HFFc6 (cell line): ENCODE results near the gene THADA. TPM values are rescaled to one million over a fixed set of nuclear protein-coding genes. Genes with fewer than 3 reads are reported as not detected.

Source experiments
- DNase-seq: peaks from one replicate; pipeline ENCODE4 v3.0.0-alpha.2; 2018
- H3K27ac Mint-ChIP-seq: 2 replicates; pipeline ENCODE4 v1.8.0; 2020; ENCODE audit warnings: mild to moderate bottlenecking, mixed read lengths
- H3K27me3 Mint-ChIP-seq: 2 replicates; pipeline ENCODE4 v1.8.0; 2021; ENCODE audit warnings: mild to moderate bottlenecking, moderate library complexity, mixed read lengths; ENCODE audit not compliant: insufficient read depth
- H3K36me3 Mint-ChIP-seq: 2 replicates; pipeline ENCODE4 v1.8.0; 2021; ENCODE audit warnings: low read depth, mixed read lengths
- H3K4me1 Mint-ChIP-seq: 2 replicates; pipeline ENCODE4 v1.8.0; 2020; ENCODE audit warnings: low read depth, mixed read lengths
- H3K4me3 Mint-ChIP-seq: 2 replicates; pipeline ENCODE4 v1.8.0; 2020; ENCODE audit warnings: mild to moderate bottlenecking, moderate library complexity, mixed read lengths
- H3K9me3 Mint-ChIP-seq: 2 replicates; pipeline ENCODE4 v1.8.0; 2020; ENCODE audit warnings: mild to moderate bottlenecking, mixed read lengths
- CTCF ChIP-seq: fragments of 200-600 bp; sonication (generic); IDR thresholded peaks from 2 replicates; pipeline ENCODE4 v1.5.0; 2021; ENCODE audit warnings: antibody characterized with exemption, mild to moderate bottlenecking
- total RNA-seq, 6 experiments: library from RNA; stranded (reverse); fragmentation: NEBNext Ultra II Directional; extraction: Animal tissue kit (Norgen Biotek cat#: 25700); gene quantifications; 2 replicates in 1 of 6; 3 replicates in 5 of 6; pipeline ENCODE4 v1.2.3, GENCODE V29; 2021

The THADA gene
- total RNA-seq, 6 experiments from 2014 or later: 14.3 to 20.5 (median 17.3) TPM

GRCh38 chr2:43238813-43239212 is 357.0 kb downstream of the THADA start:
- TF ChIP-seq CTCF: no peak
- no peak for DNase-seq
- Mint-ChIP-seq H3K36me3 (no peaks in the 10 kb centered on the region), H3K9me3 (no peaks in the 10 kb centered on the region), H3K4me1 (peaks cover 10% of the 10 kb centered on the region), H3K27ac (no peak overlapping the region), H3K27me3 (no peaks in the 10 kb centered on the region; the same call in 1 of the 2 replicates), H3K4me3 (no peak overlapping the region)

- H3K4me1 Mint-ChIP-seq: peaks cover 10% of the 10 kb centered on the region
- no peaks in the 10 kb centered on the region; the same call in 1 of the 2 replicates for H3K27me3 Mint-ChIP-seq
- no peak overlapping the region for H3K27ac Mint-ChIP-seq
- no peaks in the 10 kb centered on the region for H3K9me3 Mint-ChIP-seq
- DNase-seq: no peak
- TF ChIP-seq CTCF: no peak
- no peaks in the 10 kb centered on the region for H3K36me3 Mint-ChIP-seq
- no peak overlapping the region for H3K4me3 Mint-ChIP-seq
Measured at GRCh38 chr2:43238176-43238575, 357.7 kb downstream of the THADA start.

- Mint-ChIP-seq H3K27me3 (peaks cover 1% of the 10 kb centered on the region; the same call in 1 of the 2 replicates), H3K4me1 (peaks cover 21% of the 10 kb centered on the region), H3K36me3 (peaks cover 5% of the 10 kb centered on the region; the same call in 1 of the 2 replicates), H3K4me3 (no peak overlapping the region), H3K27ac (no peak overlapping the region), H3K9me3 (no peaks in the 10 kb centered on the region)
- no peak for DNase-seq
- no peak for TF ChIP-seq CTCF
Measured at GRCh38 chr2:43233218-43234212, 362.3 kb downstream of the THADA start.

- no peak for TF ChIP-seq CTCF
- DNase-seq: no peak
- Mint-ChIP-seq H3K27me3 (peaks cover 1% of the 10 kb centered on the region; the same call in 1 of the 2 replicates), H3K9me3 (no peaks in the 10 kb centered on the region), H3K36me3 (peaks cover 5% of the 10 kb centered on the region; the same call in 1 of the 2 replicates), H3K27ac (no peak overlapping the region), H3K4me1 (peaks cover 24% of the 10 kb centered on the region), H3K4me3 (no peak overlapping the region)
Measured at GRCh38 chr2:43230951-43231827, 364.6 kb downstream of the THADA start.

GRCh38 chr2:43230351-43230885 is 365.4 kb downstream of the THADA start:
- DNase-seq: no peak
- peaks cover 24% of the 10 kb centered on the region for H3K4me1 Mint-ChIP-seq
- no peak for TF ChIP-seq CTCF
- H3K36me3 Mint-ChIP-seq: peaks cover 5% of the 10 kb centered on the region; the same call in 1 of the 2 replicates
- no peak overlapping the region for H3K4me3 Mint-ChIP-seq
- H3K9me3 Mint-ChIP-seq: no peaks in the 10 kb centered on the region
- no peak overlapping the region for H3K27ac Mint-ChIP-seq
- H3K27me3 Mint-ChIP-seq: peaks cover 1% of the 10 kb centered on the region; the same call in 1 of the 2 replicates
